T-helper 2 cell (primary cell): ENCODE results near the gene SRC.

Experiments used
- DNase-seq, 5 experiments: peaks; one replicate each; pipeline versions ENCODE4 v3.0.0 to v3.0.0-alpha.2; 2012 to 2022

The SRC gene

GRCh38 chr20:37397954-37398749 is 52.2 kb downstream of the SRC start:
- no peak for DNase-seq

GRCh38 chr20:37398750-37399621 is 53.0 kb downstream of the SRC start:
- DNase-seq = no peak

DNA sequence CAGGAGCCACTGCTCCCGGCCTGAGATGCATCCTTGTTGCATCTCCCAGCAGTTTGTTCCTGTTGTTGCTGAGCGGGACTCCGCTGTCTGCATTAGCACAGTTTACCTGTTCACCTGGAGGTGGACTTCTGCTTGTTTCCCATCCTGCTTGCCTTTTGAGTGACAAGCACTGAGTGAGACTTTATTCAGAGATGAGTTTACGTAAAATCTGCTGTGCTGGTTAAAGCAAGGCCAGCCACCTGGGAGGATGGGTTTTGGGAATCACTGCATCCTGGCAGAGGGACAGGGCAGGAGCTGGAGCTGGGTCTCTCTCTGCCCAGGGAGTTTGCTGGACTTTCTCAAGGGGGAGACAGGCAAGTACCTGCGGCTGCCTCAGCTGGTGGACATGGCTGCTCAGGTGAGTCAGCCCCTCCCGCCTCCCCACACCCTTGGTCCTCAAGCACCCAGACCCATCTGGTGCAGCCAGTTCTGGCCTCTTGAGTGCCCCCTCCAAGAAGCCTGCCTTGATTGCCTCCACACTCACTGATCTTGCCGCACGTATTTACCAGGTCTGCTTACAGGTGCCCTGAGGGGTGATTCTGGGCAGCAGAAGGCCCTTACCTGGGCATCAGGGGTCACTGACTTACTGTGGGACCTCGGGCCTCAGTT is 55.5 kb downstream of the SRC start:
- no peak for DNase-seq

- DNase-seq = no peak
These were observed 56.2 kb downstream of the SRC start for GRCh38 chr20:37401930-37402675.

GRCh38 chr20:37403107-37404033 is 57.4 kb downstream of the SRC start:
- no peak for DNase-seq

DNA sequence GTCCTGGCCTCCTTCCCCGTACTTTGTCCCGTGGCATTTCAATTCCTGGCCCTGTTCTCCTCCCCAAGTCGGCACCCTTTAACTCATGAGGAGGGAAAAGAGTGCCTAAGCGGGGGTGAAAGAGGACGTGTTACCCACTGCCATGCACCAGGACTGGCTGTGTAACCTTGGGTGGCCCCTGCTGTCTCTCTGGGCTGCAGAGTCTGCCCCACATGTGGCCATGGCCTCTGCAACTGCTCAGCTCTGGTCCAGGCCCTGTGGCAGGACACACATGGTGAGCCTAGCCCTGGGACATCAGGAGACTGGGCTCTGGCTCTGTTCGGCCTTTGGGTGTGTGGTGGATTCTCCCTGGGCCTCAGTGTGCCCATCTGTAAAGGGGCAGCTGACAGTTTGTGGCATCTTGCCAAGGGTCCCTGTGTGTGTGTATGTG is 58.5 kb downstream of the SRC start:
- no peak for DNase-seq

- DNase-seq = no peak
These were observed 59.5 kb downstream of the SRC start for GRCh38 chr20:37405351-37405897.

DNA sequence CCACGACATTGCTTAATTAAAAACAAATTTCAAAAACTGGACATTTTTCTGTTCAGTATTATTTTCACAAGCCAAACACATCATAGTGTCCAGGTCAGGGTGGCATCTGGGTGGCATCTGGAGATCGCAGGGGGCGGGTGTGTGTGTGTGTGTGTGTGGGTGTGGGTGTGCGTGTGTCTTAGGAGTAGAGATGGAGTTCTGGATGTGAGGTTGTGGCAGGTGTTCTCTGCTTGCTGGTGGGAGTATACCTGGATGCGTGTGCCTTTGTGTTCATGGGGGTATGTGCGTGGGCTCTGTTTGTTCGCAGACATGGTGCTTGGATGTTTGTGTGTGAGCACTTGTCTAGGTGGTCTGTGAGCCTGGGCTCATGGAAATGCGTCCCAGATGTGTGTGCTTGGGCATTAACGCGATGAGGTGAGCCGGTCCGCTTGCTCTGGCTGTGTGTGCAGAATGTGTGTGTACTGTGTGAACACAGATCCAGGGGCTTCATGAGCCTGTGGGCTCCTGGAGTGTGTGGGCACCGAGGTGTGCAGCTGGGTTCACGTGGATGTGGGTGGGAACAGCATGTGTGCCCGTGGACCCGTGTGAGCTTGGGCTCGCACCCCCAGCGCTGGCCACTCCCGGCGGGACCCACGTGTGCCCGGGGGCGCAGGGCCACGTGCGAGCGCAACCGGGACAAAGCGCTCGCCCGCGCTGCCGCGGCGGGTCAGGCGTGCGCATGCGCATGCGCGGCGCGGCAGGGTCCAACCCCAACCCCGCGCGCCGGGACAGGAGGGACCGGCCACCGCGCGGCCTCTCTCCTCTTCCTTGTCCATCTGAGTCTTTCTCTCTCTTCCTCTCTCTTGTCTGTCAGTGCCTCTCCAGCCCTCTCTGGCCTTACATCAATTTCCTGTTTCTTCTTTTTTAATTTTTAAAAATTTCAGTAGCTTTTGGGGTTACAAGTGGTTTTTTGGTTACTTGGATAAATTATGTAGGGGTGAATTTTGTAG is 60.4 kb downstream of the SRC start:
- DNase-seq = peak in 2 of 5 experiments; percentile 3 to 36

DNA sequence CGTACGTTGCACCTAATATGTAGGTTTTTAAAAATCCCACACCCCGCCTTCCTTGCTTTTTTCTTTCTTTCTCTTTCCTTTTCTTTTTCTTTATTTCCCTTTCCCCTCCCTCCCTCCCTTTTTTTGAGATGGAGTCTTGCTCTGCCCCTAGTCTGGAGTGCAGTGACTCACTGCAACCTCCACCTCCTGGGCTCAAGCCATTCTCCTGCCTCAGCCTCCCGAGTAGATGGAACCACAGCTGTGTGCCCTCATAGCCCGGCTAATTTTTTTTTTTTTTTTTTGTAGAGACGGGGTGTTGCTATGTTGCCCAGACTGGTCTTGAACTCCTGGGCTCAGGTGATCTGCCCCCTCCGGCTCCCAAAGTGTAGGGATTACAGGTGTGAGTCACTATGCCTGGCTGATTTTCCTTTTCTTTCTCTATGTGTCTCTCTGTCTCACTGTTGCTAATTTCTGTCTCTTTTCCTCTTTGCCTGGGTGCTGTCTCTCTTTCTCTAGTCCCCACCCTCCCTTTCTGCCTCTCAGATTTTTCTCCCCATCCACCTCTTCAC is 61.2 kb downstream of the SRC start:
- DNase-seq = no peak

DNA sequence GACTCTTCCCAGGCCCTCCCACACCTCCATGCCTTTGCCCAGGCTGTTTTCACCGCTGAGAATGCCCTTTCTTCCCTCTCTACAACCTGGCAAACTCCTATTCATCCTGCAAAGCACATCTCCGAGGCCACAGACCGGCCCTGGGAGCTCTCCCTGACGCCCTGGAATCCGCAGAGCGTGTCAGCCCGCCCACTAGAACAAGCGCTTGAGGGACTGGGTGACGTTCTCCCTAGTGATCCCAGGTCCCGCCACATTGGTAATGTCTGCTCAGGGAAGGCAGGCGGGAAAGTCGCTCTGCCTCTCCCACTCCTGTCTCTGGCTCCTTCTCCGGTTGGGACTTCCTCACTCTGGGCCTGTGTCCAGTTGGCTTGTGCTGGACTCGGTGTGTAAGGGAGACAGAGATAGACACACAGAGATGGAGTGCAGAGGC is 61.6 kb downstream of the SRC start:
- no peak for DNase-seq

DNA sequence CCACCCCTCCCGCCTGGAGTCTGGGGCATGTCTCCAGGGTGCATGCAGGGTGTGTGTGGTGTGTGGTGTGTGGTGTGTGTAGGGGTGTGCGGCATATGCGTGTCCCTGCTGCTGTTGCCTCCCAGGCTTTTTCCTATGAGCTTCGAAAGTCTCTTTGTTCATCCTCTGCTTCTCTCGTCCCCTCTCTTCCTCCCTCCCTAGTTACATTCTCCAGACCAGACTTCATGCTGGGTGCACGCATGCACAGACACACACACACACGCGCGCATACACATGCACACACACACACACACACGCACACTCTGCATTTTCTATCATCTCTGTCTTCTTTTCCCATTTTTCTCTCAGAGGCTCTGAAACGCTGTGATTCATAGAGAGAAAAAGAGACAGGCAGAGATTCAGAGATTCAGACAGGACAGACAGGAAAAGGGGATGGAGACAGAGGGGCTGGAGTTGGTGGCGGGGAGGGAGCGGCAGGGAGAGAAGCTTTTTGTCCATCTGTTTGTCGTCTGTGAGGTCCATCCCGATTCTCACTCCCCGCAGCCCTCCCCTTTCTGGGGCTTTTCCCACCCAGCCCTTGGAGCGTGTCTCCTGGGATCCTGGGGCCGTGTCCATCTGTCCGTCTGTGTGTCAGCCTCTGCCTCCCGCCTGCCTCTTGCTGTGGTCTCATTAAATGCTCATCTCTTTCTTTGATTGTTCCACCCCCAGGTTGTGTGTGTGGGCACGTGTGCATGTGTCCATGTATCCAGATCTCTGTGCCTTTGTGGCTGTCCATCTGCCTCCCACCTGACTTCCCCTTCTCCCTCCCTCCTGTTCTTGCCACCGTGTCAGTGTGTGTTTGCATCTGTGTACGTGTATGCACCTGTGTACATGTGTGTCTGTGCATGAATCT is 62.6 kb downstream of the SRC start:
- DNase-seq = no peak

DNA sequence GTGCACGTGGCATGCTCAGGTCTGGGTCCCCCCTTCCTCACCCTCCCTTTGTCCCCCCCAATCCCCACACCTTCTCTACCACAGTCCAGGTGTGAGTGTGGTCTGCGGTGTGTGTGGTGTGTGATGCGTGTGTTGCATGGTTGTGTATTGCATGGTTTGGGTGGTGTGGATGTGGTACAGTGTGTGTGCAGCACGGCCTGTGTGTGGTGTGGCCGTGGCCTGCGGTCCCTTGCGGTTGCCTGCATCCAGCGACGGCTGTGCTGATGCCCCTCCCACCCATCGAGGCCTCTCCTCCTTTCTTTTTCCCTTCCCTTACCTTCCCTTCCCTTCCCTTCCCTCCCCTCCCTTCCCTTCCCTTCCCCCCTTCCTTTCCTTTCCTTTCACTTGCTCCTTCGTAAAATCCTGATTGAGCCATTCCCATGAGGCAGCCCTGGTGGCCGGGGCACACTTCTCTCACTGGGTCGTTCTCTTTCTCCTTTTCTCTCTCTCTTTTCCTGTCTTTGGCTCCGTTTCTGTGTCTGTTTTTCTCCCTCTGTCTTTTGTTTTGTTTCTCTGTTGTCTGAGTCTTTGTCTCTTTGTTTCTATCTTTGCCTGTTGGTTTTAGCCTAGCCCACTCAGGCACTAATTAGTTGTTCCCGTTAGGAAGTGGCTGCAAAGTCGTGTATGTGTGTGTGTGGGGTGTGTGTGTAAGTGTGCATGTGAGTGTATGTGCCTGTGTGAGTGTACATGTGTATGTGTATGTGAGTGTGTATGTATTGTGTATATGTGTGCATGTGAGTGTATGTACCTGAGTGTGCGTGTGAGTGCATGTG is 65.7 kb downstream of the SRC start:
- DNase-seq = peak in 1 of 5 experiments; percentile 62

DNA sequence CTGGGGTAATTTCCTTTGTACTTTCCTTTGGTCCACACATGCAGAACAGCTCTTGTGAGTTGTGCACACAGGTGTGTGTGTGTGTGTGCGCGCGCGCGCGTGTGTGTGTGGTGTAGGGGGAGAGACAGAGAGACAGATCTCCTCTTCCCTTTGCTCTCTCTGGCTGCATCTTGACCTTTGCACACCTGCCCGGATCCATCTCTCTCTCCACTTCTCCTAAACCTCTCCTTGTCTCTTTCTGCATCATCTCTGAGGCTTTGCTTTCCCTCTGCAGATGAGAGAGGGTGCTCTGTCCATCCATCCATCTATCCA is 67.0 kb downstream of the SRC start:
- no peak for DNase-seq

- no peak for DNase-seq
These were observed 67.4 kb downstream of the SRC start for GRCh38 chr20:37413379-37413778.

GRCh38 chr20:37414224-37415035 is 68.5 kb downstream of the SRC start:
- no peak for DNase-seq
